CD4-positive, alpha-beta T cell treated with Interleukin-2 at 100 ng/mL for 4 hours (primary cell): Measurements from ENCODE around the gene GTF3C4.

Source experiments
- DNase-seq: peaks from one replicate; pipeline ENCODE4 v3.0.0-alpha.2; 2020; ENCODE audit warnings: low spot score

GTF3C4 gene

GRCh38 chr9:132670457-132671391, at the start of gene GTF3C4:
TSS of gene GTF3C4 (plus strand) at chr9:132670464. CDS start at chr9:132670599, 135 bp downstream.
- peak; percentile 78 for DNase-seq

DNA sequence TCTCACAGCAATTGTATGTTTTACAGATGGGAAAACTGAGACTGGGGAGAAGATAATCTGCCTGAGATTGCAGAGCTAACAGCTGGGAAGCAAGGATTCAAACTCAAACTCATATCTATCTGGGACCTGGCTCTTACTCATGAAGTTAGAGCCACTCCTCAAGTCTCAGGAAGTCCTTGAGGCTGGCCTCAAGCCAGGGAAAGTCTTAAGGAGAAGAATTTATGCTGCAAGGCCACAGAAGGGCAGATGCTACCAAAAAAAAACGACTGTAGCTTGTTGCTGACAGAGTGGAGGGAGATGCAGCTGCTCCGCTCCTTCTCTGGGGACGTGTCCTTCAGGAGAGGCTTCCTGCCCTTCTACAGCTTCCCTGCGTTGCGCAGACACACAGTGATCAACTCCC, 48.1 kb upstream of the GTF3C4 start:
- no peak for DNase-seq

- no peak for DNase-seq
These were observed 44.0 kb upstream of the GTF3C4 start for GRCh38 chr9:132626285-132626684.

DNA sequence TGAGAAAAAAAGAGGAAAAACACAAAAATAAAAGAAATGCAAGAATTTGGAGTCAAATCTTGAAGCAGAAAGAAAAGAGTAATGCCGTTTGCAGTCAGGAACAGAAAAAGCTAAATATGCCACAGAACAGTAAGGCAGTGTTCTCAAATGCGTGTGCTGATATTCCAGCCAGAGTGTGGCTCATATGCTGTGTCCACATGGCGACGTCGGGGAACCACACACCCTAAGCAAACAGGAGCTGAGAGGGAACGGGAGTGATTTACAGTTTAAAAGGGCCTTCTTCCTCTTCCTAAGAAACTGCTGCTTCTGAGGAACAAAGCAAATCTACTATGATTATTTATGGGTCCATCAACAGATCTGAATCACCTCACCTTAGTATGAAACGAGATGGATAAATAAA, 43.2 kb upstream of the GTF3C4 start:
- no peak for DNase-seq

- no peak for DNase-seq
These were observed 42.7 kb upstream of the GTF3C4 start for GRCh38 chr9:132627594-132627993.

- DNase-seq = no peak
These were observed 41.5 kb upstream of the GTF3C4 start for GRCh38 chr9:132628746-132629145.

- no peak for DNase-seq
These were observed 40.1 kb upstream of the GTF3C4 start for GRCh38 chr9:132630116-132630515.

DNA sequence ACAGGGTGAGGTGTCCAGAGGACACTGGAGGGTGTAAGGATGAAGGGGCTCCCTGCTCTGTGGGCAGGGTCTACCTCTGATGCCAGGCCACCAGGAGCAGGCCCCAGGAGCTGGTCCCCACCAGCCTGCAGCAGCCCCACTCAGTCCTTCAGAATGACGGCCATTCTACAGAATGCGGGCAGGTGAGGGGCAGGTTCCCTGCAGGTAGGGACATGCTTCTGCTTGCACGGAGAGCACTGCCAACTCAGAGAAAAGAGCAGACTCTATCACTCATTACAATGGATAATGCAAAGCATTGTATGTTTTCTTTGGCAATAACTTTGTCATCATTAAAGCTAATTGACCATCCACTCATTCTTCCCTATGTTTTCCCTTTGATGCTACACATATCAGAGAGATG, 39.5 kb upstream of the GTF3C4 start:
- no peak for DNase-seq

DNA sequence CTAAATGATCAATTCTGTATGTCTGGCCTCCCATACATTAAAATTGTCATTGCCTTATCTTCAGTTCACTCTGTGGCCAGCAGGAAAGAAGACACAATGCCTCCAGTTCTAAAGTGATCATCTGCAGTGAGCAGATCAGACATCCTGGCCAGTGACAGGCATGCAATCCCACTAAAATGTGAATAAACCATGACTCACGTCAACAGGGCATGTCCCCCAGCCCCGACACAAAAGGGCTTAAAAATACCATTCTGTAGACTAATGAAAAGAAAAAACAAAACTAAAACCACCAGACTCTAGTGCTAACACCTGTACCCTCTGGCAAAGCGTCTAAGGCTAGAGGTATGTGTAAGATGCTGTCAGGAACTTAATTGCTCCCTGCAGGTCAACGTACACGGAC, 39.0 kb upstream of the GTF3C4 start:
- DNase-seq = no peak

- no peak for DNase-seq
These were observed 38.6 kb upstream of the GTF3C4 start for GRCh38 chr9:132631685-132632084.

DNA sequence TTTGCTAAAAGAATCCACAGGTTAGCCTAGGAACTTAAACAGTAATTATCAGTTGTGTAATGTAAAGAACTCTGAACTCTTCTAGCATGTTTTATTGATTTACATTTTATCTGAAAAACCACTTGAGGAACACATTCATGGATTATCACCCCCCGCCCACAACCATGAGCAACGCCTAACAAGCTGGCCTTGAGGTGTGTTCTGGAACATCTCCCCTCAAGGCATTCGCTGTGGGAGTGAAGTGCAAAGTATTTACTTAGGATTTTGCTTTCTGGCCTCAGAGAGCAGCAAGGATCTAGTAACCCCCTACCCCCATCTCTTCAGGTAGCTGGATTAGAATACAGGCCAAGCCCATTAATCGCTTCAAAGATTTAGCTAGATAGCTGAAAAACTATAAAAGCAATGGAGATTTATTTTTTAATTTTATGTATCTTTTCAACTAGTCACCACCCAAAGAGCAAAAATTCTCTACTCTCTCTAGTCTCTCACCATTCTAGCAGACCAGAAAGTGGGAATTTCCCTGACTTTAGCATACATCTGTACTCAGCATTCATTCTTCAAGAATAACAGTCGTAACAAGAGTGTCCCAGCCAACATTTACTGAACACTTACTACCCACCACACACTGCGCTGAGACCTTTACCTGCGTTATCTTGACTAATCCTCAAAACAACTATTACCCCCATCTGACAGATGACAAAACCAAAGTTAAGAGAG, 37.7 kb upstream of the GTF3C4 start:
- no peak for DNase-seq

DNA sequence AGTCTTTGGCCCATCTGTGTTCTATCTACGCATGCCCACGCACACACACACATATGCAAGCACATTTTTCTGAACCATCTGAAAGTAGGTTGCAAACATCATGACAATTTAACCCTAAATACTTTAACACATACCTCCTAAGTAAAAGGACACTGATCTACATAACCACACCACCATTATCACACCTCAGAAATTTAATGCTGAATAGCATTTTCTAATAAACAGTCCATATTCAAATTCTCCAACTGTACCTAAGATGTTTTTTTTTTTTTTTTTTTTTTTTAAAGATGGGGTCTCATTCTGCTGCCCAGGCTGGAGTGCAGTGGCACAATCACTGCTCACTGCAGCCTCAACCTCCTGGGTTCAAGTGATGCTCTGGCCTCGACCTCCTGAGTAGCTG, 35.9 kb upstream of the GTF3C4 start:
- no peak for DNase-seq

GRCh38 chr9:132637351-132637750, 32.9 kb upstream of the GTF3C4 start:
- no peak for DNase-seq

- DNase-seq = no peak
These were observed 32.5 kb upstream of the GTF3C4 start for GRCh38 chr9:132637801-132638200.

GRCh38 chr9:132638240-132638639, 32.0 kb upstream of the GTF3C4 start:
- DNase-seq = no peak

- no peak for DNase-seq
These were observed 30.9 kb upstream of the GTF3C4 start for GRCh38 chr9:132639322-132639721.

GRCh38 chr9:132641216-132641615, 29.0 kb upstream of the GTF3C4 start:
- DNase-seq = no peak

- DNase-seq = no peak
These were observed 26.0 kb upstream of the GTF3C4 start for GRCh38 chr9:132644251-132644650.

DNA sequence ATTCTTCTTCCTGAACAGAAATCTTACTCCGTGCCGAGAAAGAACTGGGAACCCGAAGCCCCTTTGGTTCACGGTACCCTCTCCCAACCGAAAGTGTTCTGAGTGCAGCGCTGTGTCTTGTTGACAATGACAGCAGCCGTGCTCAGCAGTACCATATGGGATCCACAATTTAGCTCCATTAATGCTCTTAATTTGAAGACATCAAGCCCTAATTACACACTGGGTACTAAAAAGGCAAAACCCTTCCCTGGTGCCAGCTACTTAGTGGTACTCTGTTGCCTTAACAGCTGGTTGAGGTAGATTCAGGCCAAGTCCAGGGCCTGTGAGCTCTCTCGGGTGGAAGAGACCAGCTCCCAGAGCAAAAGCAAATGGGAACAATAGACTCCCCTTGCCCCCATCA, 25.0 kb upstream of the GTF3C4 start:
- no peak for DNase-seq

GRCh38 chr9:132645711-132646110, 24.6 kb upstream of the GTF3C4 start:
- DNase-seq = no peak

DNA sequence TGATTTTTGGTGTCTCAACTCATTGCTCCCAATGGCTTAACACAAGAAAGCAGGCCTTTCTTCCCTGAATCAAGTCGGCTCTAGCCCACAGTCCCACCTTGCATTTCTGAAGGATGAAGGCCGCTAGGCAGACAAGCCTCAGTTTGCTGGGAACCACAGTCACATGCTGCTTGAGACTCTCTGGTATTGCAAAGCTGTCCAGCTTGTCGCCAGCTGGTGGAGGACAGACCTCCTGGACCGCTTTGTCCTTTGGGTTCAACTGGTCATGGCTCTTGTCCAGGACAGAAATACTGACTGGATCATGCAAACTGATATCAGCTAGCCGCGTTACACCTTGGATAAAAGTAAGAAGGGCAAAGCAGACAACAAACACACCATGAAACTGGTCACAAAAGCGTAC, 23.5 kb upstream of the GTF3C4 start:
- DNase-seq = no peak

- DNase-seq = no peak
These were observed 22.9 kb upstream of the GTF3C4 start for GRCh38 chr9:132647355-132647754.

- no peak for DNase-seq
These were observed 22.5 kb upstream of the GTF3C4 start for GRCh38 chr9:132647806-132648205.
